SK-N-SH treated with all-trans-retinoic acid at 6 μM for 48 hours (cell line): ENCODE measurements around the gene GTF2IRD1.
"Not testable (repeated sequence)": the region's sequence is repeated elsewhere in the genome, so short reads cannot be mapped to it uniquely, and the experiment has no call there.

Experiments used
- SNAI2 ChIP-seq: fragments of 250-450 bp; sonication (Bioruptor Pico); IDR thresholded peaks from 2 replicates; pipeline ENCODE4 v1.5.0; 2020; ENCODE audit warnings: mild to moderate bottlenecking, moderate library complexity
- ZC3H10 ChIP-seq: fragments of 250-450 bp; sonication (Bioruptor Pico); IDR thresholded peaks from 2 replicates; pipeline ENCODE4 v1.5.1; 2021; ENCODE audit warnings: mild to moderate bottlenecking, moderate library complexity
- ZNF8 ChIP-seq: fragments of 450-650 bp; formaldehyde crosslinking; IDR thresholded peaks from 2 replicates; pipeline ENCODE4 v1.5.0; 2020; ENCODE audit warnings: mild to moderate bottlenecking, moderate library complexity
- TF ChIP-seq, protein P1 (sequence below): fragments of 250-450 bp; sonication (Bioruptor Pico); IDR thresholded peaks from 2 replicates; pipeline ENCODE4 v1.5.1; 2020; ENCODE audit warnings: low read depth, mild to moderate bottlenecking, moderate library complexity

DNA sequence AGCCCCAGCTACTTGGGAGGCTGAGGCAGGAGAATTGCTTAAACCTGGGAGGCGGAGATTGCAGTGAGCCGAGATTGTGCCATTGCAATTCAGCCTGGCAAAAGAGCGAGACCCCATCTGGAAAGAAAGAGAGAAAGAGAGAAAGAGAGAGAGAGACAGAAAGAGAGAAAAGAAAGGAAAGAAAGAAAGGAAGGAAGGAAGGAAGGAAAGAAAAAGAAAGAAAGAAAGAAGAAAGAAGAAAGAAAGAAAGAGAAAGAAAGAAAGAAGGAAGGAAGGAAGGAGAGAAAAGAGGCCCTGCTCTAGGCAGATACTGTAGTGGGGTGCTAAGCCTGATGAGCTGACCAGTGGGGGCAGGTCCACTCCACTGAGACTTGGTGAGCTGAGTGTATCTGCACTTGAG, 13.6 kb upstream of the GTF2IRD1 start:
- not testable (repeated sequence) for TF ChIP-seq ZNF8, SNAI2, ZC3H10 (CRISPR knock-in tag)
- TF ChIP-seq, protein P1, sequence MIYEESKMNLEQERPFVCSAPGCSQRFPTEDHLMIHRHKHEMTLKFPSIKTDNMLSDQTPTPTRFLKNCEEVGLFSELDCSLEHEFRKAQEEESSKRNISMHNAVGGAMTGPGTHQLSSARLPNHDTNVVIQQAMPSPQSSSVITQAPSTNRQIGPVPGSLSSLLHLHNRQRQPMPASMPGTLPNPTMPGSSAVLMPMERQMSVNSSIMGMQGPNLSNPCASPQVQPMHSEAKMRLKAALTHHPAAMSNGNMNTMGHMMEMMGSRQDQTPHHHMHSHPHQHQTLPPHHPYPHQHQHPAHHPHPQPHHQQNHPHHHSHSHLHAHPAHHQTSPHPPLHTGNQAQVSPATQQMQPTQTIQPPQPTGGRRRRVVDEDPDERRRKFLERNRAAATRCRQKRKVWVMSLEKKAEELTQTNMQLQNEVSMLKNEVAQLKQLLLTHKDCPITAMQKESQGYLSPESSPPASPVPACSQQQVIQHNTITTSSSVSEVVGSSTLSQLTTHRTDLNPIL (CRISPR knock-in tag) = not testable (repeated sequence)
